OCI-LY7 (cell line): ENCODE measurements around the gene PACS2. TPM values are rescaled to one million over a fixed set of nuclear protein-coding genes. Genes with fewer than 3 reads are reported as not detected.

Experiments
- BruUV-seq: library from RNA; stranded (reverse); fragments of 400-500 nt; replicated peaks from 2 replicates; lab custom pipeline; 2021; lab: Mats Ljungman, UMichigan
- CTCF ChIA-PET: fragments of 300-600 bp; sonication (Branson Sonifier 250); formaldehyde crosslinking; loops from one replicate; lab custom pipeline; 2022; ENCODE audit warnings: antibody characterized with exemption; ENCODE audit not compliant: unreplicated experiment; lab: Charles Lee
- POLR2A ChIA-PET: fragments of 300-600 bp; sonication (Branson Sonifier 250); formaldehyde crosslinking; loops from one replicate; lab custom pipeline; 2022; ENCODE audit warnings: antibody characterized with exemption; lab: Charles Lee
- DNase-seq: peaks from one replicate; pipeline ENCODE4 v3.0.0-alpha.2; 2015; ENCODE audit warnings: low spot score
- H2AFZ ChIP-seq: fragments of 200-600 bp; sonication (generic), shearing (Covaris generic); 2 replicates; pipeline ENCODE4 v1.6.1; 2014; ENCODE audit warnings: mild to moderate bottlenecking, antibody characterized with exemption, low read length, moderate library complexity
- H3K27ac ChIP-seq: fragments of 200-600 bp; sonication (generic); 2 replicates; pipeline ENCODE4 v1.5.1; 2014; ENCODE audit warnings: mixed run types, low read depth, mild to moderate bottlenecking, moderate library complexity, low read length, inconsistent platforms; ENCODE audit not compliant: poor library complexity, severe bottlenecking
- H3K36me3 ChIP-seq: fragments of 200-600 bp; sonication (generic); 2 replicates; pipeline ENCODE4 v1.6.1; 2014; ENCODE audit warnings: mild to moderate bottlenecking, antibody characterized with exemption, low read length, moderate library complexity, mixed read lengths; ENCODE audit not compliant: insufficient read depth
- H3K4me1 ChIP-seq: fragments of 200-600 bp; sonication (generic); 2 replicates; pipeline ENCODE4 v1.5.1; 2014; ENCODE audit warnings: mild to moderate bottlenecking, low read length; ENCODE audit not compliant: insufficient read depth, poor library complexity, severe bottlenecking
- H3K4me2 ChIP-seq: fragments of 200-600 bp; sonication (generic); 2 replicates; pipeline ENCODE4 v1.6.1; 2014; ENCODE audit warnings: mild to moderate bottlenecking, low read length
- H3K4me3 ChIP-seq: fragments of 200-600 bp; sonication (generic); 2 replicates; pipeline ENCODE4 v1.5.1; 2014; ENCODE audit warnings: mild to moderate bottlenecking, low read depth, low read length; ENCODE audit not compliant: poor library complexity, severe bottlenecking
- H3K79me2 ChIP-seq: fragments of 200-600 bp; sonication (generic); 2 replicates; pipeline ENCODE4 v1.6.1; 2016; ENCODE audit warnings: low read depth, mild to moderate bottlenecking, low read length, moderate library complexity, mixed read lengths; ENCODE audit not compliant: insufficient read depth
- H3K9me2 ChIP-seq: fragments of 200-600 bp; sonication (generic); 2 replicates; pipeline ENCODE4 v1.6.1; 2016; ENCODE audit warnings: mild to moderate bottlenecking, low read length, mixed read lengths; ENCODE audit not compliant: insufficient read depth
- H3K9me3 ChIP-seq: fragments of 200-600 bp; sonication (generic); 2 replicates; pipeline ENCODE4 v1.6.1; 2014; ENCODE audit warnings: mild to moderate bottlenecking, mixed run types, low read length, mixed read lengths
- H4K20me1 ChIP-seq: fragments of 200-600 bp; sonication (generic); 2 replicates; pipeline ENCODE4 v1.6.1; 2014; ENCODE audit warnings: mild to moderate bottlenecking, antibody characterized with exemption, low read length, moderate library complexity, mixed read lengths; ENCODE audit not compliant: insufficient read depth
- CTCF ChIP-seq: fragments of 200-600 bp; sonication (generic); conservative IDR thresholded peaks from 2 replicates; pipeline ENCODE4 v1.5.1; 2014; ENCODE audit warnings: mild to moderate bottlenecking, antibody characterized with exemption, low read length, moderate library complexity, mixed read lengths
- EZH2phosphoT487 ChIP-seq: fragments of 200-600 bp; sonication (generic); IDR thresholded peaks from 2 replicates; pipeline ENCODE4 v1.6.1; 2018; ENCODE audit warnings: low read depth, borderline replicate concordance, mild to moderate bottlenecking, mixed run types, antibody characterized with exemption, low read length, moderate library complexity, mixed read lengths
- intact Hi-C: fragments of 100-400 bp; cut with micrococcal nuclease; formaldehyde crosslinking; loops from one replicate; pipeline ENCODE4 v1.10.0; 2022; ENCODE audit not compliant: unreplicated experiment
- total RNA-seq, 2 experiments: library from RNA; depleted of rRNA in 1 of 2; stranded (reverse); fragments of >200 nt in 1 of 2; shearing (Covaris generic) in 1 of 2; gene quantifications; 2 replicates each; pipeline ENCODE4 v1.2.3, GENCODE V29; 2014 to 2022

The PACS2 gene
- total RNA-seq, 2 experiments from 2014 or later = 45.4 to 46.9 TPM

- no peak overlapping the region for H2AFZ ChIP-seq
- no peak overlapping the region for H3K4me3 ChIP-seq
- intact Hi-C loops = no loop called here
- TF ChIP-seq CTCF = no peak
- H3K36me3 ChIP-seq = peaks cover 5% of the 10 kb centered on the region; the same call in 1 of the 2 replicates
- H3K4me1 ChIP-seq = peaks cover 17% of the 10 kb centered on the region
- no peaks in the 10 kb centered on the region for H3K9me2 ChIP-seq
- CTCF ChIA-PET = no interaction called here
- H4K20me1 ChIP-seq = no peaks in the 10 kb centered on the region
- peaks cover 15% of the 10 kb centered on the region for H3K79me2 ChIP-seq
- POLR2A ChIA-PET = interaction anchor here (0.7 kb wide), 1 partner anchor 116 kb away, joined by 3 read pairs; the partner anchor contains the start of gene BRF1
- no peak overlapping the region for H3K27ac ChIP-seq
- H3K4me2 ChIP-seq = no peak overlapping the region
- no TSS peak for BruUV-seq
- no peaks in the 10 kb centered on the region for H3K9me3 ChIP-seq
- no peak for DNase-seq
Measured at GRCh38 chr14:105416671-105417070, 102.1 kb downstream of the PACS2 start.

- Histone ChIP-seq H3K79me2 (peaks cover 25% of the 10 kb centered on the region), H3K4me1 (peaks cover 28% of the 10 kb centered on the region), H3K9me3 (no peaks in the 10 kb centered on the region), H3K27ac (no peak overlapping the region), H2AFZ (no peak overlapping the region), H3K36me3 (peaks cover 16% of the 10 kb centered on the region; the same call in 1 of the 2 replicates), H3K4me2 (no peak overlapping the region), H4K20me1 (no peaks in the 10 kb centered on the region), H3K9me2 (no peaks in the 10 kb centered on the region), H3K4me3 (no peak overlapping the region)
- intact Hi-C loops = no loop called here
- ChIA-PET POLR2A (interaction anchor here (0.5 to 0.7 kb wide), 2 partner anchors 18 to 116 kb away, joined by 4 to 11 read pairs; no protein-coding TSS in a partner anchor), CTCF (no interaction called here)
- TF ChIP-seq CTCF (no peak), EZH2phosphoT487 (no peak)
- DNase-seq = no peak
- BruUV-seq = no TSS peak
Measured at GRCh38 chr14:105417690-105418121, 103.2 kb downstream of the PACS2 start.
